ENCODE results near the gene FAAH.
"Not testable (repeated sequence)": the region's sequence is repeated elsewhere in the genome, so short reads cannot be mapped to it uniquely, and the experiment has no call there.

The FAAH gene

GRCh38 chr1:46394108-46394871 lies at the start of gene FAAH:
TSS of gene FAAH (plus strand) at chr1:46394317. CDS start at chr1:46394349, 32 bp downstream.
- TF ChIP-seq ZFX (IDR thresholded peaks at IDR 0.05; ENCODE audit: borderline replicate concordance) = no peak
- no peak for TF ChIP-seq CTCF (IDR thresholded peaks at IDR 0.05)
- peak within 1 kb of the TSS; percentile 76 for H3K27ac ChIP-seq

- TF ChIP-seq CTCF (IDR thresholded peaks at IDR 0.05) (no peak), ZFX (IDR thresholded peaks at IDR 0.05; ENCODE audit: borderline replicate concordance) (no peak)
- H3K27ac ChIP-seq = no peak overlapping the region
Measured at GRCh38 chr1:46344481-46344880, 49.6 kb upstream of the FAAH start.

GRCh38 chr1:46345281-46345680 lies 48.8 kb upstream of the FAAH start:
- H3K27ac ChIP-seq = no peak overlapping the region

GRCh38 chr1:46352363-46352762 lies 41.8 kb upstream of the FAAH start:
- no peak for TF ChIP-seq ZFX (IDR thresholded peaks at IDR 0.05; ENCODE audit: borderline replicate concordance)
- no peak for TF ChIP-seq CTCF (IDR thresholded peaks at IDR 0.05)
- H3K27ac ChIP-seq = no peak overlapping the region

More at GRCh38 chr1:46345281-46345680, 48.8 kb upstream of the FAAH start:
- no peak for TF ChIP-seq ZFX (IDR thresholded peaks at IDR 0.05; ENCODE audit: borderline replicate concordance)
- TF ChIP-seq CTCF (IDR thresholded peaks at IDR 0.05) = no peak

GRCh38 chr1:46355920-46356319 lies 38.2 kb upstream of the FAAH start:
- H3K27ac ChIP-seq = not testable (repeated sequence)

GRCh38 chr1:46362158-46362557 lies 32.0 kb upstream of the FAAH start:
- no peak overlapping the region for H3K27ac ChIP-seq

GRCh38 chr1:46363121-46363520 lies 31.0 kb upstream of the FAAH start:
- no peak overlapping the region for H3K27ac ChIP-seq
- TF ChIP-seq ZFX (IDR thresholded peaks at IDR 0.05; ENCODE audit: borderline replicate concordance) = no peak
- no peak for TF ChIP-seq CTCF (IDR thresholded peaks at IDR 0.05)

More at GRCh38 chr1:46362158-46362557, 32.0 kb upstream of the FAAH start:
- TF ChIP-seq ZFX (IDR thresholded peaks at IDR 0.05; ENCODE audit: borderline replicate concordance) (no peak), CTCF (IDR thresholded peaks at IDR 0.05) (no peak)
